GM12801 (cell line): ENCODE data around the gene SPATA25.

ENCODE experiments used
- CTCF ChIP-seq: IDR thresholded peaks from one replicate; pipeline ENCODE4 v1.5.1; 2011; ENCODE audit warnings: control low read depth; ENCODE audit not compliant: insufficient read length; ENCODE audit errors: extremely low read depth

Gene SPATA25

DNA sequence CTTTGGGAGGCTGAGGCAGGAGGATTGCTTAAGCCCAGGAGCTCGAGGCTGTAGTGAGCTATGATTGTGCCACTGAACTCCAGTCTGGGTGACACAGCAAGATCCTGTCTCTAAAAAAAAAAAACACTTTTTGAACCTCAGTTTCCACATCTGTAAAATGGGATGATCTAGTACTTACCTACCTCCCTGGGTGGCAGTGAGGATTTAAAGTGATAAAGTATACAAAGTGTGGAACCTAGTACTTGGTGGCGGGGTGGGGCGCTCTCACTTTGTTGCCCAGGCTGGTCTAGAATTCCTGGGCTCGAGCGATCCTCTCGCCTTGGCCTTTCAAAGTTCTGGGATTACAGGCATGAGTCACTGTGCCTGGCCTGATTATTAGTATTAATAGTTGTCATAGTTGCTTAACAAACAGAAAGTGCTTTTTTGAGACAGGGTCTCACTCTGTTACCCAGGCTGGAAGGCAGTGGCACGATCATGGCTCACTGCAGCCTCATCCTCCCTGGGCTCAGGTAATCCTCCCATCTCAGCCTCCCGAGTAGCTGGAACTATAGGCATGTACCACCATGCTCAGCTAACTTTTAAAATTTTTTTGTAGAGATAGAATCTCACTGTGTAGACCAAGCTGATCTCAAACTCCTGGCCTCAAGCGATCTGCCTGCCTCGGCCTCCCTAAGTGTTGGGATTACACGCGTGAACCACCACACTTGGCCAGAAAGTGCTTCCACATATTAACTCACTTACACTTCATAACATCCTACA is 31.5 kb upstream of the SPATA25 start:
- no peak for TF ChIP-seq CTCF

DNA sequence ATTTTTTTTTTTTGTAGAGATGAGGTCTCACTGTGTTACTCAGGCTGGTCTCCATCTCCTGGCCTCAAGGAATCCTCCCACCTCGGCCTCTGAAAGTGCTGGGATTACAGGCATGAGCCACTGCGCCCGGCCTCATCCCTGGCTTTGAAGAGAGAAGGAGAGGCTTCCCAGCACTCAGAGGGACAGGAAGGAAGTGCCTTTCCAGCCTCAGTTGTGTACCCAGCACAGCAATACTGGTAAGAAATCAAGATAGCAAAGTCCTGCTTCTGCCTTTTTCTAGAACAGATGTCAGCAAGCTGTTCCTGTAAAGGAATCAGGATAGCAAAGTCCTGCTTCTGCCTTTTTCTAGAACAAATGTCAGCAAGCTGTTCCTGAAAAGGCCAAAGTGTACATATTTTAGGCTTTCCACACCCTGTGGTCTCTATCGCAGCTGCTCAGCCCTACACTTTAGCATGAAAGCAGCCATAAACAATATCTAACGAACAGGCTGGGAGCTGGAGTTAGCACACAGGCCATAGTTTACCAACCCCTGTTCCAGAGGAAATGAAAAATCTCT is 30.8 kb upstream of the SPATA25 start:
- no peak for TF ChIP-seq CTCF

GRCh38 chr20:45917790-45918141 is 30.3 kb upstream of the SPATA25 start:
- TF ChIP-seq CTCF, result no peak

GRCh38 chr20:45913116-45913515 is 25.7 kb upstream of the SPATA25 start:
- TF ChIP-seq CTCF, result no peak

DNA sequence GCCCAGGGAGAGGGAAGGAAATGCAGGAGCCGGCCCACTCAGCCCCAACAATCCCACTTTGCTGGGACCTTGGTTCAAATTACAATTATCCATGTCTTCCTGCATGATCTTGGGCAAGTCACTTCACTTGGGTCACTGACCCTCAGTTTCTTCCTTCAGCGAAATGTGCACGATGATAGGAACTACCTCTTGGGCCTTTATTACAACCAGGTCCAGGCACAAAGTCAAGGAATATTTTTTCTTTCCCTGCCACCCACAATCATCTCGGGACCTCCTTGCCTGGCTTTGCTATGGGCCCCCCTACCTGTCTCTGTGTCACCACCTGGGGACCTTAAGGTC is 24.9 kb upstream of the SPATA25 start:
- no peak for TF ChIP-seq CTCF

DNA sequence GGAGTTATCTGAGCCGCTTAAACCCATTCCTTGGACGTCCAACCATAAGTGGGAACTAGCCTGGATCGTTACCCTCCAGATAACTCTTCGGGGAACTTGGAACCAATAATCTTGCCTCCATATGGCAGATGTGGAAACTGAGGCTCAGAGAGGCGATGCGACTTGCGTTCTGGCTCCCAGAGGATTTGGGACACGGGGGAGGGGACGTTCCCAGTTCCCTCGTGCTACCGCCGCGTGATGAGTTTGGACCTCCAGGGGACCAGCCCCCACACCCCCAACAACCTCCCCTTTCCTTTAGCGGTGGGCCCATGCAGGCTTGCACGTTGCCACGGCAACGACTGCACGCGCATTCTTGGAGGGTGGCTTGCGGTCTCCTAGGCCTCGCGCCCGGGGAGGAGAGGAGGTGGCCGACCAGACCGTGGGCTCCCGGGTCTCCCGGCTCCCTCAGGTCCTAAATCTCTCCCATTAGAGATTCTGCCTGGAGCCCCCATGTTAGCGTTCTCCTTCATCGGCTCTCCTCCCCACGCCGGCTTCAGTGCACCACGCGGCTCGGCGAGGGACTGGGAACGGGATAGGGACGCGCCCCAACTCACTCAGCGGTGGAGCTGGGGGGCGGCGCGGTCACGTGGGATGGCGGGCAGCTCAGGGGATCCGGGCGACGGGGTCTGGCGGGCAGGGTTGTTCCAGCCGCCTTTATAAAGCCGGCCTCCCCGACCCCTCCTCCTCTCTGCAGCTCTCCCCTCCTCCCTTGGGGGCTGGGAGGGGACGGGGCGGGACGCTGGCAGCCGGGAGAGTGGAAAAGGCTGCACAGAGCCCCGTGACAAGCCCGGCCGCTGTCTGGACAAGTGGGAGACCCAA is 24.3 kb upstream of the SPATA25 start, which contains the start of gene PLTP:
PLTP (minus strand) TSS at position 670 of the 858 bp plus-strand sequence. CDS start 703 bp downstream, outside the sequence.
- TF ChIP-seq CTCF, result no peak

DNA sequence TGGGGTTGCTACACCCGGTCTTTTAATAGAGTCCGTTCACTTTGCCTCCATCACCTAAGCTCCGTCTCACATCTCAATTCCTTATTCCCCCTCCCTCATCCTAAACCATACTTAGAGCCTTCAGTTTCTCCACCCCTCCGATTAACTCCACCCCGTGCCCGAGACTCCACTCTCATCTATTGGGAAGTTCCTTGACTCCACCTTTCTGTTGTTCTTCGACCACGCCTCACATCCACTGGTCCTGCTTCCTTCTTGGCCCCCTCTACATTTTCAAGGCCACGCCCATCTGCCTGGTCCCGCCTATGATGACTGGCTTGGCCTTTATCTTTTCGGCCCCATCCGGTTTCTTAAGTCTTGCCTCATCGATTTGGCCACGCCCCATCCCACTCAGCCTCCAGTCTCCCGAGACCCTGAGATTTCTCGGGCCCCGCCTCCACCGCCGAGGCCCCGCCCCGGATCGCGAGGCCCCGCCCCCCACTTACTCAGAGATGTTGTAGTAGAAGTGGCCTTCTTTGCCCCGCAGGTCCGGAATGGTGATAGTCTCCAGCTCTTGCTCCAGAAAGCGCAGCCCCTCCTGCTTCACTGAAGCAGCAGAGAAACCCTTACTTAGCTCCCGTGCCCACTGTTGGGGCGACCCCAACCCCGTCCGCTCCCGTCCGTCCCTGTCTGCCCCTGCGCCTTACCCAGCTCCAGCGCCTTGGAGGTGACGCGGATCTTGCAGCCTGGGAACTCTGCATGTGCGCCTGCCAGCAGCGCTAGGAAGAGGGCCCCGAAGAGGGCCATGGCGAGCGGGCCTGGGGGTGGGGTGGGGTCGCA is 23.5 kb upstream of the SPATA25 start:
- no peak for TF ChIP-seq CTCF
